Breast epithelium (tissue), 4 donors: Measurements from ENCODE around the gene TOX3. TPM values are rescaled to one million over a fixed set of nuclear protein-coding genes. Genes with fewer than 3 reads are reported as not detected.

Experiments
- DNase-seq, 2 donors: peaks; one replicate each; pipeline ENCODE4 v3.0.0-alpha.2; 2019; ENCODE audit warnings: low spot score in 2 of 2
- H3K27ac ChIP-seq, 2 donors: fragments of 200-600 bp; sonication (generic) in 1 of 2; one replicate each; pipeline ENCODE4 v1.5.1; 2016 to 2019; ENCODE audit warnings: mild to moderate bottlenecking in 1 of 2
- H3K27me3 ChIP-seq, 2 donors: fragments of 200-600 bp; sonication (generic) in 1 of 2; one replicate each; pipeline versions ENCODE4 v1.5.1 to v1.6.0; 2017 to 2019; ENCODE audit warnings: control low read depth in 1 of 2, mild to moderate bottlenecking in 1 of 2
- H3K36me3 ChIP-seq: fragments of 200-600 bp; one replicate; pipeline ENCODE4 v1.5.1; 2019
- H3K4me1 ChIP-seq, 2 donors: fragments of 200-600 bp; sonication (generic); one replicate each; pipeline ENCODE4 v1.5.1; 2016 to 2019; ENCODE audit warnings: control low read depth in 1 of 2
- H3K4me3 ChIP-seq, 3 donors: fragments of 200-600 bp; sonication (generic); 1 replicate in 2 of 3; 2 replicates in 1 of 3; pipeline ENCODE4 v1.5.1; 2016 to 2019; ENCODE audit warnings: mild to moderate bottlenecking in 3 of 3, moderate library complexity in 2 of 3
- H3K9me3 ChIP-seq, 2 donors: fragments of 200-600 bp; sonication (generic) in 1 of 2; one replicate each; pipeline ENCODE4 v1.5.1; 2016 to 2019; ENCODE audit warnings: control low read depth in 1 of 2
- POLR2A ChIP-seq: fragments of 450-650 bp; IDR thresholded peaks from one replicate; pipeline ENCODE4 v1.6.1; 2016; ENCODE audit warnings: antibody characterized with exemption, mild to moderate bottlenecking, moderate library complexity
- POLR2AphosphoS5 ChIP-seq, 3 donors: sonication (generic); formaldehyde crosslinking; IDR thresholded peaks; one replicate each; pipeline ENCODE4 v1.6.1; 2017; ENCODE audit warnings: antibody characterized with exemption in 3 of 3
- intact Hi-C: fragments of 100-400 bp; cut with DNase I; formaldehyde crosslinking; loops from one replicate; pipeline ENCODE4 v1.15.1; 2023; ENCODE audit warnings: low total_unique reads
- total RNA-seq, 3 donors: library from RNA; depleted of rRNA; stranded (reverse); fragments of >200 nt; gene quantifications; one replicate each; pipeline ENCODE4 v1.1.0, GENCODE V29; 2016
- TF ChIP-seq, protein P1 (sequence below), 3 donors: fragments of 450-650 bp; IDR thresholded peaks; one replicate each; pipeline ENCODE4 v1.5.1; 2016 to 2017; ENCODE audit warnings: antibody characterized with exemption in 3 of 3, mild to moderate bottlenecking in 3 of 3, moderate library complexity in 3 of 3

Gene TOX3
- total RNA-seq, 3 donors from 2014 or later: 6.9 to 9.2 TPM; not detected in 1

DNA sequence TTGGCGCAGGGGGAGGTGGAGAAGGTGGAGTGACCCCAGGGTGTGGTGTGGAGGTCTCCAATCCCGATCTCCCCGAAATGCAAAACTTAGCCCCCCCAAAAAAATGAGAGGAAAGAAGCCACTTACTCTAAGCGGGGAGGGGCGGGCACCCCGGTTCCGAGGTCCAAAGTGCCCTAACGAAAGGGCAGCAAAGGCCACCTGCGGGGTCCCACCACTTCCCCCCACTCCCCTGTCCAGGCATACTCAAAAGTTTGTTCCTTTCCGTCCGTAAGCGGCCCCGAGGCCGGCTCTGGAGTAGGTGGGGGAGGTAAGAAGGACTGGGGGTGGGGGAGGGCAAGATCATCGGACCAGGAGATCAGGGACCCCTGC is 1.1 kb downstream of the TOX3 start:
- TF ChIP-seq, protein P1, sequence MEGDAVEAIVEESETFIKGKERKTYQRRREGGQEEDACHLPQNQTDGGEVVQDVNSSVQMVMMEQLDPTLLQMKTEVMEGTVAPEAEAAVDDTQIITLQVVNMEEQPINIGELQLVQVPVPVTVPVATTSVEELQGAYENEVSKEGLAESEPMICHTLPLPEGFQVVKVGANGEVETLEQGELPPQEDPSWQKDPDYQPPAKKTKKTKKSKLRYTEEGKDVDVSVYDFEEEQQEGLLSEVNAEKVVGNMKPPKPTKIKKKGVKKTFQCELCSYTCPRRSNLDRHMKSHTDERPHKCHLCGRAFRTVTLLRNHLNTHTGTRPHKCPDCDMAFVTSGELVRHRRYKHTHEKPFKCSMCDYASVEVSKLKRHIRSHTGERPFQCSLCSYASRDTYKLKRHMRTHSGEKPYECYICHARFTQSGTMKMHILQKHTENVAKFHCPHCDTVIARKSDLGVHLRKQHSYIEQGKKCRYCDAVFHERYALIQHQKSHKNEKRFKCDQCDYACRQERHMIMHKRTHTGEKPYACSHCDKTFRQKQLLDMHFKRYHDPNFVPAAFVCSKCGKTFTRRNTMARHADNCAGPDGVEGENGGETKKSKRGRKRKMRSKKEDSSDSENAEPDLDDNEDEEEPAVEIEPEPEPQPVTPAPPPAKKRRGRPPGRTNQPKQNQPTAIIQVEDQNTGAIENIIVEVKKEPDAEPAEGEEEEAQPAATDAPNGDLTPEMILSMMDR (IDR thresholded peaks at IDR 0.05): no peak
- TF ChIP-seq POLR2A (no peak), POLR2AphosphoS5 (IDR thresholded peaks at IDR 0.05) (no peak)
- intact Hi-C loops: no loop called here
- DNase-seq: no peak
- H3K27me3 ChIP-seq: peaks cover 0 to 22% of the 10 kb centered on the region in 2 donors
- peak overlapping the region in 1 of 2 donors; percentile 59 for H3K27ac ChIP-seq
- peak overlapping the region; percentile 21 to 71 (median 64) for H3K4me3 ChIP-seq
- H3K36me3 ChIP-seq: no peaks in the 10 kb centered on the region
- no peaks in the 10 kb centered on the region for H3K9me3 ChIP-seq
- H3K4me1 ChIP-seq: peaks cover 0 to 4% of the 10 kb centered on the region in 2 donors

- no peak for DNase-seq
- TF ChIP-seq, protein P1 (IDR thresholded peaks at IDR 0.05): no peak
- TF ChIP-seq POLR2A (no peak), POLR2AphosphoS5 (IDR thresholded peaks at IDR 0.05) (no peak)
- intact Hi-C loops: no loop called here
- Histone ChIP-seq H3K9me3 (no peaks in the 10 kb centered on the region), H3K4me3 (peak overlapping the region; percentile 21 to 71 (median 64)), H3K4me1 (peaks cover 0 to 4% of the 10 kb centered on the region in 2 donors), H3K36me3 (no peaks in the 10 kb centered on the region), H3K27ac (peak overlapping the region in 1 of 2 donors; percentile 59), H3K27me3 (peaks cover 0 to 22% of the 10 kb centered on the region in 2 donors)
Observed at GRCh38 chr16:52545222-52545897, 1.6 kb downstream of the TOX3 start.

DNA sequence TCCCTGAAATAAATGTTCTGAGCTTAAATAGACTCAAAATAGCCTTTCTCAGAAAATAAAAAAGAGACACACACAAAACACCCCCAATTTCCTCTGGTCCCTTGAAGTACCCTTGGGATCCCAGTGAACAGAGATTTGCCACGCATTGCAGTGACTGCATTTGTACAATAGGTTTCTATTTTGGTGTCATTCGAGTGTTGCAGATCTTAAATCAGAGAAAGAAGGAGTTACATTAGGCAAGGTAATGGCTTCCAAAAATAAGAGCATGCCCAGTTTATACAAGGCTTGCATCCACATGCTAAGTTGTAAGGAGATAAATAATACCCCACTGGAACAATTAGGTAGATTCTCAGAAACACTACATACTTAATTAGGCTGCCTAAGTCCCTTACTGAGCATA is 2.2 kb downstream of the TOX3 start:
- Histone ChIP-seq H3K4me3 (peak overlapping the region in 2 of 3 donors; percentile 64 to 71), H3K27ac (no peak overlapping the region), H3K27me3 (peaks cover 0 to 22% of the 10 kb centered on the region in 2 donors), H3K36me3 (no peaks in the 10 kb centered on the region), H3K9me3 (no peaks in the 10 kb centered on the region), H3K4me1 (peaks cover 0 to 4% of the 10 kb centered on the region in 2 donors)
- intact Hi-C loops: no loop called here
- DNase-seq: no peak
- TF ChIP-seq, protein P1 (IDR thresholded peaks at IDR 0.05): no peak
- TF ChIP-seq POLR2A (no peak), POLR2AphosphoS5 (IDR thresholded peaks at IDR 0.05) (no peak)

GRCh38 chr16:52543654-52544053 is 3.3 kb downstream of the TOX3 start:
- H3K4me3 ChIP-seq: no peak overlapping the region
- no peak overlapping the region for H3K27ac ChIP-seq
- no peak for DNase-seq
- H3K4me1 ChIP-seq: peaks cover 0 to 4% of the 10 kb centered on the region in 2 donors
- no peaks in the 10 kb centered on the region for H3K9me3 ChIP-seq
- no peaks in the 10 kb centered on the region for H3K36me3 ChIP-seq
- H3K27me3 ChIP-seq: peaks cover 0 to 22% of the 10 kb centered on the region in 2 donors
- intact Hi-C loops: no loop called here
- TF ChIP-seq POLR2A (no peak), POLR2AphosphoS5 (IDR thresholded peaks at IDR 0.05) (no peak)
- TF ChIP-seq, protein P1 (IDR thresholded peaks at IDR 0.05): no peak

GRCh38 chr16:52540910-52541309 is 6.0 kb downstream of the TOX3 start:
- Histone ChIP-seq H3K4me3 (no peak overlapping the region), H3K27me3 (peaks cover 0 to 15% of the 10 kb centered on the region in 2 donors), H3K36me3 (no peaks in the 10 kb centered on the region), H3K9me3 (no peaks in the 10 kb centered on the region), H3K27ac (no peak overlapping the region), H3K4me1 (peaks cover 0 to 4% of the 10 kb centered on the region in 2 donors)
- no peak for DNase-seq
- intact Hi-C loops: no loop called here
- TF ChIP-seq, protein P1 (IDR thresholded peaks at IDR 0.05): no peak
- TF ChIP-seq POLR2AphosphoS5 (IDR thresholded peaks at IDR 0.05) (no peak), POLR2A (no peak)
